Measurements from ENCODE around the gene TCIRG1. TPM values are rescaled to one million over a fixed set of nuclear protein-coding genes. Genes with fewer than 3 reads are reported as not detected.
A peak's percentile ranks its signal among the peaks of the same experiment; 100 is the strongest.

Gene TCIRG1
- total and polyA plus RNA-seq, 4 experiments from 2014 or later: 46.2 to 266 (median 161) TPM

DNA sequence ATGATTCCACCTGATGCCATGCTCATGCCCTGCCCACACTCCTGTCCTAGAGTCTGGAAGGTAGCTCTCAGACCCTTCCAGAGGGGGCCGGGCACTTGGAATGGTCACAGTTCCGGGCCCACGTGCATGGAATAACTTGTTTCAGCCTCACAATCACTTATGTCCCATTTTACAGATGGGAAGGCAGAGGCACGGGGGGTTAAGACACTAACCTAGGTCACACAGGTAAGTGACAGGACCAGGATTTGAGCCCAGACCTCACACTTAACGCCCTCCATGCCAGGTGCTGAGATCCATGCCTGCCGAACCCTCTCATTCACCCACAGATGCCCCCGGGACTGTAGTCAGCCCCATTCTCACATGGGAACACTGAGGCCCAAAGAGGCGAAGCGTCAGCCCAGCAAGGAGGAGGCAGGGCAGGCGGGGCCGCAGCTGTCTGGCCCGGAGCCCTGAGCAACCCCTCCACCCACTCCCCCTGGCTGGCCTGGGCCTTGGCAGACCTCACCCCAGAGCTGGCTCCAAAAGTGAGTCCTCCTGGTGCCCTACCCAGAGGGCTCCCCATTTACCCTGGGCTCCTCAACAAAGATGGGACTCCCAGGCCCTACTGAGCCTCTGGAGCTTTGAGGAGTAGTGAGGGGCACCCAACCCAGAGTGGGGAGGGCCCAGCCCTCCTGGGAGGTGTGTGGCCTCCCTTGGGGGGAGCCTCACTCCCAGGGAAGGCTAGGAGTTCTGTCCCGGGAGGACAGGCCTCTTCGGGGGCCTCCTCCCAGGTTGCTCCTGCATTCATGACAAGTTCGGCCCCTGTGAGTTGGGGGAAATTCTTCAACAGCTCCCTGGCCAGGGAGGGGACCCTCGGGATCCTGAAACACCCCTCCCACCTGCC is 31.1 kb upstream of the TCIRG1 start:
- Mint-ChIP-seq H3K27ac (no peak overlapping the region), H3K36me3 (no peaks in the 10 kb centered on the region), H3K9me3 (peaks cover 0 to under 1% (median 0%) of the 10 kb centered on the region in 8 donors), H3K4me3 (no peak overlapping the region), H3K27me3 (no peaks in the 10 kb centered on the region), H3K4me1 (peaks cover 5 to 14% (median 10%) of the 10 kb centered on the region in 4 donors)
- Histone ChIP-seq H3K9me3 (ENCODE audit: control insufficient read depth in 1 of 2, low read length in 2 of 2) (no peaks in the 10 kb centered on the region), H3K4me1 (ENCODE audit: insufficient read depth, low read length) (peaks cover 11% of the 10 kb centered on the region), H3K4me3 (ENCODE audit: low read length in 2 of 2) (no peak overlapping the region), H3K36me3 (ENCODE audit: insufficient read depth, low read length) (no peaks in the 10 kb centered on the region), H3K27ac (ENCODE audit: low read depth, low read length) (no peak overlapping the region), H3K27me3 (ENCODE audit: insufficient read depth, low read length) (no peaks in the 10 kb centered on the region)
- POLR2A ChIA-PET (ENCODE audit: partially characterized antibody): no interaction called here
- DNase-seq: peak in 1 of 5 donors; percentile 9
- intact Hi-C loops (cut with micrococcal nuclease): no loop called here
- CTCF ChIA-PET (ENCODE audit: partially characterized antibody): no interaction called here

DNA sequence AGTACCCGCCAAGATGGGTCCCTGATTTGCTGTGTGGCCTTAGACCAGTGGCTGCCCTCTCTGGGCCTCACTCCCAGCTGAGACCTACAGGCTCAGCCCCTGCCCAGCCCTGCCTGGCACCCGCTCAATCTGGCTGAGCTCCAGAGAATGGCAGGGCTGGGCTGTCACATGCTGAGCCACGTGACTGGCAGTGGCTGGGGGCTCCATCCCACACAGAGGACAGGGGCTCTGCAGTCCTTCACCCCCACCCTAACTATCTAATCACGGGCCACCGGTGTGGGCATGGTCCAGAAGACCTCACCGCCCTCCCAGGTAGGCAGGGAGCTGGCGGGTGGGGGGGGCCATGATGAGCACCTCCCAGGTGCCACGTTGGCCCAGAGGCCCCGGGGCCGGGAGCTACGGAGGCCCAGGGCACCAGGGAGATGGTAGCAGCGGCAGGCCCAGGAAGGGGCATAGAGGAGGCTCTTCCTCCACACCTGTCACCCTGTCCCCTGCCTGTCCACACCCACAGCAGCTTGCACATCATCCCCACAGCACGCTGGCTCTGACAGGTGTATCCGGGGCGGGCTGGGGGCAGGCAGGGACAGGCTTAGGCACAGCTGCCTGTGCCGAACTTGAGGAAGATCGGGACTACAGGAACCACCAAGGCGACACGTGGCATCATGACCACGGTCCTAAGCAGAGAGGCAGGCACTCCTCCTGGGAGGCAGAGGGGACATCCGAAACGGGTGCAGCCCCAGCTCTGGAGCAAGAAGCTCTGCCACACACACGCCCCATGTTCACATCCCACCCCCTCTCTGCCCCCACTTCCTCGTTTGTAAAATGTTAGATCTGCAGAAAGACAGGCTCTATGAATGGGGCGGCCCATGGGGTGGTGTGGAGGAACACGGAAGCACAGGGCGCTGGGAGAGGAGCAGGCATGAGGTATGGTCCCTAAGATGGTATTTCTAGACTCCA is 30.2 kb upstream of the TCIRG1 start:
- no peak overlapping the region for H3K4me3 ChIP-seq (ENCODE audit: low read length in 2 of 2)

DNA sequence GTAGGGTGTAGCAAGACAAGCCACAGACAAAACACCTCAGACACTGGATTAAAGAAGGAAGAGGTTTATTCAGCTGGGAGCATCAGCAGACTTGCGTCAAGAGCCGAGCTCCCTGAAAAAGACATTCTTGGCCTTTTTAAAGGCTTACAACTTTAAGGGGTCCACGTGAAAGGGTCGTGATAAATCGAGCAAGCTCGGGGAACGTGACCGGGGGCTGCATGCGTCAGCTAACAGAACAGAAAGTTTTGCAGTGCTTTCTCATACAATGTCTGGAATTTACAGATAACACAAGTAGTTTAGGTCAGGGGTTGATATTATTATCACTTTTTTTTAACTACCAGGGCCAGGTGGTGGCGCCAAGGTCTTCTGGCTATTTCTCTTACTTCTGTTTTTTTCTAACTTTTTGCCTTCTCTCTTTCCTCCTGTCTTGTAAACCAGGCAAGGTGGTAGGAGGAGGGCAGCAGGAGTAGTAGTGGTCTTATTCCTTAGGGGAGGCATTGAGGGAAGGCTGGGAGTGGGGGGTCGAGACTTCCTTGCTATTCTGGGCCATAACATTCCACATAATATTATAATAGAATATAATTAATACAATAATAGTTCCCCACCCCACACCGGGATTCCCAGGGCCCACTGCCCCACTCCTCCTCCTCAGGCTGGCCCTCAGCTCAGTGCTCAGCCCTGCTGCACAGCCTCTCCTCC is 29.3 kb upstream of the TCIRG1 start:
- ChIA-PET CTCF (ENCODE audit: partially characterized antibody) (no interaction called here), POLR2A (ENCODE audit: partially characterized antibody) (no interaction called here)
- Mint-ChIP-seq H3K36me3 (no peaks in the 10 kb centered on the region), H3K4me1 (peaks cover 0 to 4% (median 4%) of the 10 kb centered on the region in 4 donors), H3K27ac (peak overlapping the region in 2 of 7 donors; percentile 27 to 66), H3K4me3 (no peak overlapping the region), H3K9me3 (no peaks in the 10 kb centered on the region), H3K27me3 (no peaks in the 10 kb centered on the region)
- Histone ChIP-seq H3K27ac (ENCODE audit: low read depth, low read length) (no peak overlapping the region), H3K4me3 (ENCODE audit: low read length in 2 of 2) (no peak overlapping the region), H3K36me3 (ENCODE audit: insufficient read depth, low read length) (no peaks in the 10 kb centered on the region), H3K27me3 (ENCODE audit: insufficient read depth, low read length) (no peaks in the 10 kb centered on the region), H3K4me1 (ENCODE audit: insufficient read depth, low read length) (peaks cover 6% of the 10 kb centered on the region), H3K9me3 (ENCODE audit: control insufficient read depth in 1 of 2, low read length in 2 of 2) (no peaks in the 10 kb centered on the region)
- peak in 1 of 5 donors; percentile 13 for DNase-seq
- intact Hi-C loops (cut with micrococcal nuclease): no loop called here

More for the DNA sequence above, 30.2 kb upstream of the TCIRG1 start:
- Mint-ChIP-seq H3K27me3 (no peaks in the 10 kb centered on the region), H3K36me3 (no peaks in the 10 kb centered on the region), H3K9me3 (no peaks in the 10 kb centered on the region), H3K4me1 (peaks cover 2 to 11% (median 8%) of the 10 kb centered on the region in 4 donors), H3K4me3 (no peak overlapping the region), H3K27ac (peak overlapping the region in 3 of 7 donors; percentile 3 to 66 (median 14))
- peak in 1 of 5 donors; percentile 43 for DNase-seq
- H3K9me3 ChIP-seq (ENCODE audit: control insufficient read depth in 1 of 2, low read length in 2 of 2): no peaks in the 10 kb centered on the region
- no peak overlapping the region for H3K27ac ChIP-seq (ENCODE audit: low read depth, low read length)
- H3K4me1 ChIP-seq (ENCODE audit: insufficient read depth, low read length): peaks cover 11% of the 10 kb centered on the region
- no peaks in the 10 kb centered on the region for H3K27me3 ChIP-seq (ENCODE audit: insufficient read depth, low read length)
- CTCF ChIA-PET (ENCODE audit: partially characterized antibody): no interaction called here
- no peaks in the 10 kb centered on the region for H3K36me3 ChIP-seq (ENCODE audit: insufficient read depth, low read length)
- intact Hi-C loops (cut with micrococcal nuclease): no loop called here
- POLR2A ChIA-PET (ENCODE audit: partially characterized antibody): no interaction called here

DNA sequence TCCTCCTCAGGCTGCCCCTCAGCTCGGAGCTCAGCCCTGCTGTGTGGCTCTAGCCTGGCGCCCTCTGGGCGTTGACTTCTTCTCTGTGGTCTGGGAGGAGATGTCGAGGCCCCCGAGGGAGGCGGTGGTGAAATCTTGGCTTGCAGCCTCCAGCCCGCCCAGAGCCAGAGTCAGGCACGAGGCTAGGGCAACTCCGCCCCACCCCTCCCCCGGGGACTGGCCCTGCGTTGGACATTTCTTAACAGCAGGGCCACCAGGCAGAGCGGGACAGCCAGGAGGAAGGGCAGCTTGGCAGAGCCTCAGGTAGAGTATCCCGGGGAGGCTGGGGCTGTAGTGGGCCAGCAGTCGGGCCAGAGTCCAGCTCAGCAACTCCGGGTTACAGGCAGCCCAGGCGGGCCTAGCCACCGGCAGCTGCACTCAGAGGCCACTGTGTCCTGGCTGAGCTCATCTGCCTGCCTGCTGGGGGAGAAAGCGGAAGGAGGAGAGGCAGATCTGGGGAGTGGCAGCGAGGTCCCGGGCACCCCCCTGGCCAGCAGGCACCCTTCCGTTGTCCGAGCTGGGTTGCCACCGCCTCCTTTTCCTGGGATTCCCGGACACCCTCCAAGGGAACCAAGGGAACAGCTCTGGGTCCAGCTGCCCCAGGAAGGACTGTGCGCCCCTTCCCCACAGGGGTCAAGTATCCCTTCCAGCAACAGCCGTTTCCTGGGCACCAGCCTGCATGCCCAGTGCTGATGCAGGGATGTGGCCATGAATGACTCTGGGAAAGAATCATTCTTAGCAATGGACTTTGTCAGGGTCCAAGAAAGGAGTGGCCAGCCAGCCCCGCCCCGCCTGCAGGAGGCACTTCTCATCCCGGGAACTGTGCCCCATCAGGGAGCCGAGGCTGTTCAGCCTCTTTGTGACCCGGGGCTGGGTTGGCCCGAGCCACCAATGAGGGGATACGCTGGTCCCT is 28.5 kb upstream of the TCIRG1 start, which contains the start of gene ALDH3B1:
Gene ALDH3B1 (plus strand): TSS at position 238 of the 952 bp plus-strand sequence. CDS start 4,971 bp downstream, outside the sequence.
- H3K4me3 Mint-ChIP-seq: no peak within 1 kb of the TSS
- H3K27me3 ChIP-seq (ENCODE audit: insufficient read depth, low read length): no peaks in the 10 kb centered on the region
- H3K4me1 ChIP-seq (ENCODE audit: insufficient read depth, low read length): no peaks in the 10 kb centered on the region
- peak in 1 of 5 donors; percentile 28 for DNase-seq
- no peaks in the 10 kb centered on the region for H3K36me3 ChIP-seq (ENCODE audit: insufficient read depth, low read length)
- ChIA-PET POLR2A (ENCODE audit: partially characterized antibody) (no interaction called here), CTCF (ENCODE audit: partially characterized antibody) (no interaction called here)
- no peaks in the 10 kb centered on the region for H3K4me1 Mint-ChIP-seq
- no peaks in the 10 kb centered on the region for H3K27me3 Mint-ChIP-seq
- H3K27ac Mint-ChIP-seq: peak within 1 kb of the TSS in 3 of 7 donors; percentile 3 to 66 (median 27)
- no peak within 1 kb of the TSS for H3K27ac ChIP-seq (ENCODE audit: low read depth, low read length)
- no peaks in the 10 kb centered on the region for H3K9me3 ChIP-seq (ENCODE audit: control insufficient read depth in 1 of 2, low read length in 2 of 2)
- intact Hi-C loops (cut with micrococcal nuclease): no loop called here
- H3K4me3 ChIP-seq (ENCODE audit: low read length in 2 of 2): no peak within 1 kb of the TSS
- H3K9me3 Mint-ChIP-seq: no peaks in the 10 kb centered on the region
- no peaks in the 10 kb centered on the region for H3K36me3 Mint-ChIP-seq

DNA sequence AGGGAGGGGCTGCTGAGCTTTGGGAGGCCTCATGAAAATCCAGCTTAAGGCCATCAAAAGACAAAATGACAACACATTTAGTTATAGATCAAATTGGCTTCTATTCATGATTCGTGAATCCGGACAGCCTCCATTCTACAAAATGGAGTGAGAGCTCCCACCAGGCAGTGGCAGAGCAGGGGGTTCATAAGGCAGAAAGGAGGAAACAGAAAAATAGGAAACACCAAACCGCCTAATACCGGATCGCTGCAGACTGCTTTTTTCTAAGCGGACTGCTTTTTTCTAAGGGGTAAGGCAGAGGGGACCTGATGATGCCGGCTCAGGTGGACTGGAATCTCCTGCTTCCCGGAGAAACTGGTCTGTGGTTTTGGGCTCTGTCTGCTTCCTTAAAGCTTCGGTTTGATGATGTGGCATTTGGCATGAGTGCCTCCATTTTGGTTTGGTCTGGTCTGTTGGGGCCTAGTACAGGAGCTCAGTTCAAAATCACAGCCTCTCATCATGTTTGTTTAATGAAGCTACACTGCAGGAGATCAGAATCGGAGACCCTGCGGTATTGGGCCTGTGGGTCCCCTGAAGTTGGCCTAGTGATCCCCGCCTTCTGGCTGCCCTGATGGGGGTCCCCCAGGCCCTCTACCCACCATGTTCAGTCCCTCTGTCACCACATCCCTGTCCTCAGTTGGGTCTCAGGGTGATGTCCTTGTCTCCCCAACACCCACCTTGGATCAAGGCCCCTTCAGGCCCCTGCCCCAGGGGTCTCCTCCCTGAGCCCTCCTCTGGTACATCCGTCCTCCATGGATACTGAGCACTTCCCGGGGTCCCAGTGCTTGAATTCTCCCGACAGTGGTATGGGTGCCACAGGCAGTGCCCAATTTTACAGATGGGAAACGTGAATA is 27.5 kb upstream of the TCIRG1 start:
- no peaks in the 10 kb centered on the region for H3K36me3 ChIP-seq (ENCODE audit: insufficient read depth, low read length)
- H3K9me3 ChIP-seq (ENCODE audit: control insufficient read depth in 1 of 2, low read length in 2 of 2): no peaks in the 10 kb centered on the region
- peak in 1 of 5 donors; percentile 5 for DNase-seq
- ChIA-PET POLR2A (ENCODE audit: partially characterized antibody) (no interaction called here), CTCF (ENCODE audit: partially characterized antibody) (no interaction called here)
- H3K36me3 Mint-ChIP-seq: no peaks in the 10 kb centered on the region
- H3K27ac Mint-ChIP-seq: peak overlapping the region in 1 of 7 donors; percentile 49
- H3K4me1 Mint-ChIP-seq: no peaks in the 10 kb centered on the region
- H3K27ac ChIP-seq (ENCODE audit: low read depth, low read length): no peak overlapping the region
- no peaks in the 10 kb centered on the region for H3K27me3 ChIP-seq (ENCODE audit: insufficient read depth, low read length)
- no peaks in the 10 kb centered on the region for H3K4me1 ChIP-seq (ENCODE audit: insufficient read depth, low read length)
- H3K9me3 Mint-ChIP-seq: no peaks in the 10 kb centered on the region
- H3K4me3 Mint-ChIP-seq: no peak overlapping the region
- H3K4me3 ChIP-seq (ENCODE audit: low read length in 2 of 2): no peak overlapping the region
- no peaks in the 10 kb centered on the region for H3K27me3 Mint-ChIP-seq
- intact Hi-C loops (cut with micrococcal nuclease): no loop called here
